Upper lobe of left lung (tissue), 4 donors: ENCODE data around the gene SLC35E4.

Experiments used
- CTCF ChIP-seq, 6 experiments: fragments of 450-650 bp in 4 of 6; fragments of 200-600 bp in 2 of 6; sonication (generic) in 2 of 6; IDR thresholded peaks; one replicate each; pipeline ENCODE4 v1.5.1; 2016 to 2019; ENCODE audit warnings: antibody characterized with exemption in 6 of 6
- POLR2AphosphoS5 ChIP-seq, 2 donors: sonication (generic); formaldehyde crosslinking; IDR thresholded peaks; one replicate each; pipeline ENCODE4 v1.5.1; 2017; ENCODE audit warnings: antibody characterized with exemption in 2 of 2

- TF ChIP-seq CTCF (IDR thresholded peaks at IDR 0.05) (no peak), POLR2AphosphoS5 (IDR thresholded peaks at IDR 0.05) (no peak)
These were observed 44.4 kb upstream of the SLC35E4 start for GRCh38 chr22:30591191-30591587.
